C4-2B (cell line): Measurements from ENCODE around the gene PML.
"Not testable (repeated sequence)": the region's sequence is repeated elsewhere in the genome, so short reads cannot be mapped to it uniquely, and the experiment has no call there.

Experiments used
- CTCF ChIP-seq: fragments of 450-650 bp; conservative IDR thresholded peaks from 2 replicates; pipeline ENCODE4 v1.5.1; 2017; ENCODE audit warnings: mild to moderate bottlenecking
- ZFX ChIP-seq: fragments of 450-650 bp; IDR thresholded peaks from 2 replicates; pipeline ENCODE4 v1.6.1; 2017

DNA sequence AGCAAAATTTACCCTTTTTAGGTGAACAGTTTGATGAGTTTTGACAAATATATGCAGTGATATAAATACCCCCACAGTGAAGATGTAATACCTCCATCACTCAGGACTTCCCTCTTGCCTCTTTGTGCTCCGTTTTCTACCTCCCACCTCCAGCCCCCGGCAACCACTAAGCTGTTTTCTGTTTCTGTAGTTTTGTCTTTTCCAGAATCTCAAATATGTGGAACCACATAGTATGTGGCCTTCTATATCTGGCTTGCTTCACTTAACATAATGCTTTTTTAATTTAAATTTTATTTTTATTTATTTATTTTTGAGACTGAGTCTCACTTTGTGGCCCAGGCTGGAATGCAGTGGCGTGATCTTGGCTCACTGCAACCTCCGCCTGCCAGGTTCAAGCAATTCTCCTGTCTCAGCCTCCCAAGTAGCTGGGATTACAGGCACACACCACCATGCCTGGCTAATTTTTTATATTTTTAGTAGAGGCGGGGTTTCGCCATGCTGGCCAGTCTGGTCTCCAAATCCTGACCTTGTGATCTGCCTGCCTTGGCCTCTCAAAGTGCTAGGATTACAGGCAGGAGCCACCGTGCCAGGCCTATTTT lies 33.9 kb upstream of the PML start:
- TF ChIP-seq CTCF, ZFX: not testable (repeated sequence)
